AG08395 (cell line): ENCODE measurements around the gene PPM1H.

Experiments used
- DNase-seq: peaks from one replicate; pipeline ENCODE4 v3.0.0; 2012; ENCODE audit warnings: mixed read lengths, low spot score

PPM1H gene

DNA sequence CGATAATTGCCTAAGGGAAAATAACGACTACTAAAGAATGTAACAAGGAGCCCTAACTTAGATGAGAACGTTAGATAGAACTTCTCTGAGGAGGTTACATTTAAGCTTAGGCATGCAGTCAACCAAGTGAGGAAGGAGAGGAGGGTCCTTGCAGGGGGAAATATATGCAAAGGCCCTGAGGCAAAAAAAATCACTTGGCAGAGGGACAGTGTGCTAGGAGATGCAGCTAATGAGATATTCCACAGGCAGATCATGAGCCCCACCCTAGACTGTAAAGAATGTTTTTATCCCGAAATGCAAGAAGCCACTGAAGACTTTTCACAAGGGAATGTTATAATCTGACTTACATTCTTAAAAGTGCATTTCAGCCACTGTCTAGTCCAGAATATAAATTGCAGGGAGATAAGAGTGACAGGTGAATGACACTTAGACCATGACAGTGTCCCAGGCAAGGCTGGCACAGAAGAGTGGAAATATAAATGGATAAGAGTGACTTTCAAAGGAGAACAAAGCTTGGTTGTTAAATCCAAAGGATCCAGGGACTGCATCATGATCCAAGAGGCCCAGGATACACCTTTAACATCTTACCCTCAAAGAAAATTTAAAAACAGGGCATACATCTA lies 61.0 kb downstream of the PPM1H start:
- DNase-seq = no peak

DNA sequence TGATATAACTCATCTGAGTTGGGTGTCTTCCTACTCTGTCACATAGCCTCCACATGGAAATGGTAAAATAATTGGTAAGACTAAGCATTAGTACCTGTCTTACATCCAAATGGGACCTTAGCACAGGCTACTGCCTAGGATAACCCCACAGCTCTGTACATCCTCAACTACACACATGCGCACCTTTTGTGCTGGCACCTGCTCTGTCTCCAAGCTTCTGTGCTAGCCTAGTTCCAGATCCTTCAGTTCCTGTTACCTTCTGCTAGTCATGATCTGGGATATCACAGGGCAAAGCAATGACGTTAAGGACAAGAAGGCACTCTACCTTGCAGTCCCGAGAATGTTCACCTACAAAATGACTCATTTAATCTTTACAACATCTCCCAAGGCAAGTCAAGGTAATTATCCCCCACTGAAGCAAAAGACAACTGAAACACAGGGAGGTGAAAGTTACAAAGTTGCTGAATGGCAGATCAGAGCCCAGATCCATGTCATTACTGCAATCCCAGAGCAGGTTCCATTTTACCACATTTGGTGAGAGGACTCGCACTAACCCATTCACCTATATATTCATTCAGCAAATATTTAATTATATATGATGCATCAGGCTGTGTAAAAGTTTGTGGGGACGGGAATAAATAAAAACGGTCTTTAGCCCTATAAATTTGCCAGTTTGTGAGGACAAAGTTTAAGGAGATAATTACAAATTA lies 61.7 kb downstream of the PPM1H start:
- DNase-seq = no peak

DNA sequence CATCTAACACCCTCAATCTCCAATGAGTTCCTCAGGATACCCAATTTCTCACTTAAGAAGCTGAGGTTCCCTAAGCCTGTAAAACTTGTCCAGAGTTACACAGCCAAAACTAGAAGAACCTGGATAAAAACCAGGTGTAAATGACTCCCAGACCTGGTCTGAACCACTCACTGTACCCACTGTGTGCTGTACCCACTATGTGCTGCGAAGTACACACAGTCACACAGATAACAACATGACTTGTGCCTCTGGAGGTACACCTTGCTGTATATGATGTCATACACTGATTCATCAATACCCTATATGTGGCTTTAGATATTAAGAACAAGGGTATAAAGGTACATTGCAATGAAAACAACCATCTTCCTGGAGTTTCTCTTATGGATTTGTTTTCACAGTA lies 66.1 kb downstream of the PPM1H start:
- no peak for DNase-seq

DNA sequence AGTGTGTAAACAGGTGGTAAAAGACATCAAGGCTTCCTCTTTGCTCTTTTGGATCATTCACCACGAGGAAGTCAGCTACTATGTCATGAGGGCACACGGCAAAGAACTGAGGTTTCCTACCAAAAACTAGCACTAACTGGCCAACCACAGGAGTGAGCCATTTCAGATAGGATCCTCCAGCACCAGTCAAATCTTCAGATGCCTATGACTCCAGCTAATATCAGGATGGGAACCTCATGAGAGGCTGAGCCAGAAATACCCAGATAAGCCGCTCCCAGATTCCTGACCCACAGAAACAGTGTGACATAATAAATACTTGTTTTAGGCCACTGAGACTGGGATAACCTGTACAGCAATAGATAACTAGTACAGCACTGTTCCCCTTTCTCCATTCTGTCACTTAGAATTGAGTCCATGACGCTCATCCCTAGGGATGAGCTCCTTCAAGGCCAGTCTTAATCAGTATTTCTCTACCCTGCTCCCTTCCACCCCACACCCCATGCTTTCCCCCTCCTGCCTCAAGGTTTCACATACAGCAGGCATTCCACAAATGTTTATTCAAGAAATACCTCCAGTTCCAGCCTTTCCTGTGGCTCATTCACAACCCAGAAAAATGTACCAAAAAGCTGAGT lies 68.4 kb downstream of the PPM1H start:
- DNase-seq = peak; percentile 44

DNA sequence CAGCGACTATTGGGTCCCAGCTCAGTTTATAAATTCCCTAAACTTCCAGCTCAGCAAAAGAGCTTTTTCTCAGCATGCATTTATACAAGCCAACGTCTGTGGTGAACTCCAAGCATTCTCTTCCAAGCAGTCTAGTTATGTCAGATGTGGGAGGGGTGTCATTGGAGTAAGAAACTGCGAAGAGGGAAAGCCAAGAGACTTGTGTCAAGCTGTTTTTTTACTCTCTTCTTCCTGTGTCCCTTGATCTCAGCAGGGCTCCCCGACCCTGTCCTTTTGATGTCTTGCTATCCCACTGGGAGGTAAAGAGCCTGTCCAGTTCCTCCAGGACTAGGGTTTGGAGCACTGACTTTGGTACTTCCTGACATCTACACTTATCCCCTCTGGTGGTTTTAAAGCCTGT lies 69.0 kb downstream of the PPM1H start:
- no peak for DNase-seq

- DNase-seq = peak; percentile 43
Measured at GRCh38 chr12:62865065-62865464, 69.9 kb downstream of the PPM1H start.

- DNase-seq = peak; percentile 54
Measured at GRCh38 chr12:62862259-62862881, 72.6 kb downstream of the PPM1H start.

DNA sequence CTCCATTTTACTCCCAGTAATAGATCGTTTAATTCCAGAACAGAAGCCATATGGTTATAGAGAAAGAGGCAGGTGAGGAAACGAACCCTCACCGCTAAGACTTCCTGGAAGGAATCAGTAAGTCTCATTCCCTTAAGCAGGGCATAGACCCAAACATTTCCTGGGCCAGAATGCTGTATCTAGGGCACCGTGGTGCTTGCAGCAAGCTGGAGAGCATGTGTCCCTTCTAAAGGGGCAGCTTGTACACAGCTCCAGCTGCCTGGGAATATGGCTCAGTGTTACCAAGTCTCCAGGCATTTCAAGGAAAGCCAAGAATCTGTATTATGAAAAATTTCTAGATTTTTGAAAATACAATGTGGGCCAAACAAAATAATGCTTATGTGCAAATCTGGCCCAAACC lies 73.4 kb downstream of the PPM1H start:
- no peak for DNase-seq

DNA sequence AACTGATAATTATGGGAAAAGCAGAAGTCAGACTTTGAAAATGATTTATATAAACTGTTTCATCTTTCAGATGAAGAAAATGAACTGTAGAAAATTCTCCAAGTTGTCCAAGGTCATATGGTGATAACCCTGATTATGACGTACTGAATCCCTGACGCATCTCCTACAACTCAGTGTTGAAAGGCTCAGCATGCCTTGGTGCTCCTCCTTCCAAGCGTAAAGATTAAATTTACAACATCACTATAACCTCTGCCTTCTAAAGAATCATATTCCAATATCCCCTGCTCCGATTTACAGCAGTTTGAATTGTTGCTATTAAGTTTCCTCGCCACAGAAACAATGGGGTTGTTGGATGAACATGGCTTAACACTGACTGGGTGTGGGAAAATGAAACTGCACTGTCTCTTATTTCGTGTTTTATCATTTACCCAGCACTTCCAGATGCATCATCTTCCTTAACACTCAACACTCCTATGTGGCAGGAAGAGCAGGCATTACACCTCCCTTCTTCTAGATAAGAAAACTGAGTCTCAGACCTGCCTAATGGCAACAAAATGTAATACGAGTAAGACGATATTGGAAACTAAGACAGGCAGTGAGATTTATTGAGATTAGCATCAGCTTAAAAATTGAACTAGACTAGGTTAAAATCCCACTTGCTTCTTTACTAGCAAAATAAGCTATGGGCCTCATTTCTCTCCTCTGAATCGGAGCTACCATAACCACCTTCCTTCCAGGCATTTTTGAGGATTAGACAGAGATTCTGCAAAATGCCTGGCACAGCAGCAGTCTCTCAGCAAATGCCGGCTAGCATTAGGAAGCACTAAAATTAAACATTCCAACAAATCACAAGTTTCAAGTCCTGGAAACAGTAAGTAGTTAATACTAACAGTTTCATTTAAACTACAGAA lies 74.2 kb downstream of the PPM1H start:
- no peak for DNase-seq

GRCh38 chr12:62860020-62860419 lies 74.9 kb downstream of the PPM1H start:
- no peak for DNase-seq

GRCh38 chr12:62859321-62859737 lies 75.6 kb downstream of the PPM1H start:
- no peak for DNase-seq

GRCh38 chr12:62856454-62856853 lies 78.5 kb downstream of the PPM1H start:
- DNase-seq = no peak

DNA sequence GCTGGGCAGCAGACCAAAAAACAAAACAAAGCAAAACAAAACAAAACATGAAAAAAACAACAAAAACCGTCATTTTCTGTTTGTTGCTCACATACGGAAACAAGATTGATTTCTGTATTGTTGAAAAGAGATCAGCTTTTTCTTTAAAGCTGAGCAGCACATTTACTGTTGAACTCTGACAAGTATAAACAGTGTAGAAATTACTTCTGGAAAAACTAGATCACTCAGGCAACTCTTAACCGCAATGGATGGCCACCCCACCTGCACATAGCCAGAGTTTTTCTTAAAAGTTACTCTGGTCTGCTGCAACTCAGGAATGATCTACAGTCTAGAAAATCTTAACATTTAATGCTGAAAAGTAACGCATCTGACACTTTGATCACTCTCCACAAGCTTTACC lies 80.9 kb downstream of the PPM1H start:
- DNase-seq = no peak

DNA sequence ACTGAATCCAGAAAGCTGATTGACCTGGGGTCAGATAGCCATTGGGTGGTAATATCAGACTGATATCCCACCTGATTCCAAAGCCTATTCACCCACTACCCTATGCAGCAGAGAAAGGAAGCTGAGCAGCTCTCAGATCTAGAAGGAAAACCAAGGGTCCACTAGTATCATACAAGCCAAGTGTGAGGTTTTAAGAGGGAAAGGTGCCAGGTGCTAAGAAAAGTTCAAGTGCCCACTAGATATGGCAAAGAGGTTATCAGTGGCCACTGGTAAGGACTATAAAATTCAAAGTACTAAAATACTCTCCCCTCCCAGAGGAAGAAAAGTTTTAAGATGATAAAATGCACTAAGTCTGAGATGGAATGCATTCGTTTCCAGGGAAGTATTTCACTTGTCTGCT lies 85.6 kb downstream of the PPM1H start:
- no peak for DNase-seq

DNA sequence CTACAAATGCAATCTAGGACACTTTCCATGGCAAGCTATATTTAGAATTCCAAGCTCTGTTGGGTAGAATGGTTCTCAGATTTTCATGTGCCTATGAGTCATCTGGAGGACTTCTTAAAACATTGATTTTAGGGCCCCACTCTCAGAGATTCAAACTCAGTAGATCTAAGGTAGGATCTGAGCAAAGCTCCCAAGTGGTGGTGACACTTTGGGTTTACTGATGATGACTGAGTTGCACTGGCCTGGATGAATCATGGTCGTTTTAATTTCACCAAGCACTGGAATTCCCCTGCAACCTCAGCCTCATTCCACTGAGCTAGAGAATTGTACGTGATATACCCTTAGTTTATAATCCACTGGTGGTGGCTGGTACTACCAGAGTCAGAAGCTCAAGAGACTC lies 86.5 kb downstream of the PPM1H start:
- DNase-seq = peak; percentile 84

GRCh38 chr12:62847709-62848108 lies 87.2 kb downstream of the PPM1H start:
- DNase-seq = no peak

DNA sequence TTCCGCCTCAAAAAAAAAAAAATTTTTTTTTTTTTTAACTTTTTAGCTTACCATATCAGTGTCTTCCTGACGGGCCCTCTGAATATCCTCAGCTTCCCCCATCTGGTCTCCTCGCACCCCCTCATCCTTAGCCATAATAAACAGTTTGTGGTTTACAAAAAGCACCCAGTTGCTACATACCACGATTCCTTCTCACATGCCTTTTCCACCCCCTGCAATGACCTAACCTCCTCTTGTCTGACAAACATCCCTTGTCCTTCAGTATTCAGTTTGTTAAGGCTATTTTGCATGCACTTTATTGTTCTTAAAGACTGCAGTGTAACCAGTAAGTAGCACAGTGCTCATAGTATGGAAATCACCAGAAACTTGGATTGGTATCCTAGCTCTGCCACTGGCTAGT lies 88.5 kb downstream of the PPM1H start:
- peak; percentile 10 for DNase-seq

- DNase-seq = no peak
Measured at GRCh38 chr12:62844915-62845314, 90.0 kb downstream of the PPM1H start.

DNA sequence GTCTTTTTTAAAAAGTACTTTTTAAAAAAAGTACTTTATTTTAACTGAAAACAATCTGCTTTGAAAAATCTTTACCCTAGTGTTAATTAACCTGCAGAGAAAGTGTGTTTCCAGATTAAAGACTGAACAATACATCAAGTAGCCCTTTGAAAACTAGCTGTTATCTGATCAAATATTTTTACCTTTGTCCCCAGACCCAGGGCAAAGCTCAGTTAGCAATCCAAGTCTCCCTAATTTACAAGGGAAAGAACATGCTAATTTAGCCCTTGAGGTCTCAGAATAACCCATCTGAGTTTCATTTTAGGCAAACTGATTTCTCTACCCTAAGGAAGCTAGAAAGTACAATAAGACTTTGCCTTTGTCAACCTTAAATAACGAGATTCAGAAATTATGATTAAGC lies 91.2 kb downstream of the PPM1H start:
- no peak for DNase-seq

DNA sequence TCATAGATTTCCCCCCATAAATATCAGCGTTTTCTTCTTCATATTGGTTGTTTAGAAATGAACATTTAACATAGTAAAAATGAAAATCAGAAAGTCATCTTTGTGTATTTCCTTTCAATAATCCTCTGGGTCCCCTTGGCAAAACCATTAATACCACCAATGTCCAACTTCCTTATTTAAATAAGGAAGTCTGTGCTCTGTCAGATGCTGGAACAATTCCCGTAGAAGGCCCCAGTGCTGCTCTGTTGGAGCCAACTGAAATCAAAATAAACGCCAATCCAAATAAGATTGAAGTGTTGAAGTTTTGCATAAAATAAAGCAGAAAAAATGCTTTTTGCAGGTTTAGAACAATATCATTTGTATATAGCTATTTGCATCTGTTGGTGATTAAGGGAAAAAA lies 93.1 kb downstream of the PPM1H start:
- no peak for DNase-seq

DNA sequence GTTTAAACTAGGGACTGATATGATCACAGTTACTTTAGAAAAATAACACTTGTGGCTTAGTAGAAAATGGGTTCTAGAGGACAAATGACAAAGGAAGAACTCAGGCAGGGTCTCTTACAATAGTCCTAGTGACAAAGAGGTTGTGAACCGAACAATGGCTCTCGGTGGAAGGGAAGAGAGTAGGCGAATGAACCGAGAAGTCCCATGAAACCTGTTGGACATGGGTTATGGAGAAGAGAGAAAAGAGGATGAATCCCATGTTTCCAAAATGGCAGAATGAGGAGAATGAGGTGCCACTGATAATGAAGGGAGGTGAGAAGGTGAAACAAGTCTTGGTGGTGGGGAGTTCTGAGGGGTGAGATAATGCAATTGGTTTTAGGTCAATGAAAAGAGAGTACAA lies 94.1 kb downstream of the PPM1H start:
- no peak for DNase-seq
